A549 (cell line): ENCODE data around the gene ZG16.

Source experiments
- CBX8 ChIP-seq: fragments of 200-600 bp; sonication (generic); IDR thresholded peaks from 2 replicates; pipeline ENCODE4 v1.6.1; 2016
- CTCF ChIP-seq: fragments of >200 bp; sonication (Bioruptor Twin); formaldehyde crosslinking; IDR thresholded peaks from 3 replicates; pipeline ENCODE4 v1.5.1; 2016
- KDM1A ChIP-seq: fragments of 200-600 bp; sonication (generic); IDR thresholded peaks from 2 replicates; pipeline ENCODE4 v1.6.1; 2016; ENCODE audit warnings: low read depth, mild to moderate bottlenecking
- MAZ ChIP-seq: fragments of 150-350 bp; IDR thresholded peaks from 2 replicates; pipeline ENCODE4 v1.6.1; 2014; ENCODE audit warnings: antibody characterized with exemption, low read depth, low read length, borderline replicate concordance
- PBX3 ChIP-seq: IDR thresholded peaks from 2 replicates; pipeline ENCODE4 v1.6.1; 2012
- POLR2A ChIP-seq: IDR thresholded peaks from 2 replicates; pipeline ENCODE4 v1.6.1; 2012; ENCODE audit warnings: mild to moderate bottlenecking, low read length
- RCOR1 ChIP-seq: fragments of 150-350 bp; IDR thresholded peaks from 2 replicates; pipeline ENCODE4 v1.6.1; 2014; ENCODE audit warnings: antibody characterized with exemption, low read length, low read depth
- SMC3 ChIP-seq: fragments of >200 bp; sonication (Bioruptor Twin); formaldehyde crosslinking; IDR thresholded peaks from 3 replicates; pipeline ENCODE4 v1.6.1; 2018; ENCODE audit warnings: inconsistent platforms
- USF2 ChIP-seq: fragments of 450-650 bp; IDR thresholded peaks from 2 replicates; pipeline ENCODE4 v1.6.1; 2014; ENCODE audit warnings: antibody characterized with exemption
- TF ChIP-seq, protein P1 (sequence below): fragments of >200 bp; sonication (Bioruptor Twin); formaldehyde crosslinking; IDR thresholded peaks from 3 replicates; pipeline ENCODE4 v1.6.1; 2016

DNA sequence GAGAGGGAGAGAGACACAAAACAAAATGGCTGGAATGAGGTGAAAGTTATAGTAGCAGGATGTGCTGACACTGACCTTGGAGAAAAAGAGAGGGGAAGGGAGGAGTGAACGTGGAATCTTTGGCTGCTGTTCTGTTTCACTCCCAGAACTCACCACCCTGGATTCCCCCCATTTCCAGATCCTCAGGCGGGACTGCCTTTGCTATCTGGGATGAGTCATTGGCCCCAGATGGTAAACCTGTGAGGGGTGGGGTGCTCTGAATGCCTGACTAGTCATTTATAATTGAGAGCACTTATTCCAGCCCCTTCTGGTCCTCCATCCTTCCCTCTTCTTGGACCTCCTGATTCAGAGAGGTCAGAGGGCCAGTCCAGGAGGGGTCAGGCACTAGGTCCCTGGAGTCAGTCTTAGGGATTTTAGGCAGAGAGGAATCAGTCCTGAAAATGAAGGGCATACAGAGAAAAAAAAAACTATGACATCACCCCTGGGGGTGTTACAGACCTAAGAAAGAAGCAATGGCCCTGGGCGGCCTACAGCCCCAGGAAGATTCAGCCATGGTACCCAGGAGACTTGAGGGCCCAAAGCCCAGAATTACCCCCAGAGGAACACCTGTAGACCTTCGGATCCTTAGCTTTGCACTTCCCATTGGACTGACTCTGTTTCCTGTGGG, 2.2 kb upstream of the ZG16 start:
- TF ChIP-seq CTCF = no peak
- no peak for TF ChIP-seq CBX8
- TF ChIP-seq, protein P1, sequence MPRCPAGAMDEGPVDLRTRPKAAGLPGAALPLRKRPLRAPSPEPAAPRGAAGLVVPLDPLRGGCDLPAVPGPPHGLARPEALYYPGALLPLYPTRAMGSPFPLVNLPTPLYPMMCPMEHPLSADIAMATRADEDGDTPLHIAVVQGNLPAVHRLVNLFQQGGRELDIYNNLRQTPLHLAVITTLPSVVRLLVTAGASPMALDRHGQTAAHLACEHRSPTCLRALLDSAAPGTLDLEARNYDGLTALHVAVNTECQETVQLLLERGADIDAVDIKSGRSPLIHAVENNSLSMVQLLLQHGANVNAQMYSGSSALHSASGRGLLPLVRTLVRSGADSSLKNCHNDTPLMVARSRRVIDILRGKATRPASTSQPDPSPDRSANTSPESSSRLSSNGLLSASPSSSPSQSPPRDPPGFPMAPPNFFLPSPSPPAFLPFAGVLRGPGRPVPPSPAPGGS = no peak
- no peak for TF ChIP-seq SMC3
- TF ChIP-seq USF2 = no peak
- no peak for TF ChIP-seq PBX3
- TF ChIP-seq KDM1A = no peak
- TF ChIP-seq RCOR1 = no peak
- TF ChIP-seq POLR2A = no peak
- TF ChIP-seq MAZ = no peak
